Hepatocyte (in vitro differentiated cells): Measurements from ENCODE around the gene CTRL.

ENCODE experiments used
- EZH2 ChIP-seq: fragments of 200-600 bp; sonication (generic); IDR thresholded peaks from 2 replicates; pipeline ENCODE4 v1.6.1; 2016; ENCODE audit warnings: antibody characterized with exemption, mild to moderate bottlenecking, borderline replicate concordance
- EZH2phosphoT487 ChIP-seq: fragments of 200-600 bp; sonication (generic); IDR thresholded peaks from one replicate; pipeline ENCODE4 v1.6.1; 2018; ENCODE audit warnings: antibody characterized with exemption, mild to moderate bottlenecking, low read depth, moderate library complexity; ENCODE audit not compliant: unreplicated experiment, severe bottlenecking
- TF ChIP-seq, protein P1 (sequence below): fragments of 200-600 bp; sonication (generic); IDR thresholded peaks from 2 replicates; pipeline ENCODE4 v1.5.1; 2016; ENCODE audit warnings: antibody characterized with exemption, mild to moderate bottlenecking; ENCODE audit not compliant: poor library complexity

DNA sequence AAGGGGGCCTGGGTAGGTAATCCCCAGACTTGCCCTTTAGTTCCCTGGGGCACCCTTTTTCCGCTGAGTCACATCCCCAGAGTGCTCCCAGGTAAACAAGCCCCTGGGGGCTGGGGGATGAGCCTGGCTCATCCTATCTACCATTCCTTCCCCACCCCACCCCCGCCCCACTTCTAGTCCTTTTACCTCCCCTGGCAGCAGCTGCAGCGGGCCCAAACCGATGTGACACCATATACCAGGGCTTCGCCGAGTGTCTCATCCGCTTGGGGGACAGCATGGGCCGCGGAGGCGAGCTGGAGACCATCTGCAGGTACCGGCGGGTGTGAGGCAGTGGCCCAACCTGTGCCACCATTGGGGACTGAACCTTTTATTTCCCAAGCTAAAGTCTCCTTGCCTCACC is 46.1 kb downstream of the CTRL start:
- TF ChIP-seq, protein P1, sequence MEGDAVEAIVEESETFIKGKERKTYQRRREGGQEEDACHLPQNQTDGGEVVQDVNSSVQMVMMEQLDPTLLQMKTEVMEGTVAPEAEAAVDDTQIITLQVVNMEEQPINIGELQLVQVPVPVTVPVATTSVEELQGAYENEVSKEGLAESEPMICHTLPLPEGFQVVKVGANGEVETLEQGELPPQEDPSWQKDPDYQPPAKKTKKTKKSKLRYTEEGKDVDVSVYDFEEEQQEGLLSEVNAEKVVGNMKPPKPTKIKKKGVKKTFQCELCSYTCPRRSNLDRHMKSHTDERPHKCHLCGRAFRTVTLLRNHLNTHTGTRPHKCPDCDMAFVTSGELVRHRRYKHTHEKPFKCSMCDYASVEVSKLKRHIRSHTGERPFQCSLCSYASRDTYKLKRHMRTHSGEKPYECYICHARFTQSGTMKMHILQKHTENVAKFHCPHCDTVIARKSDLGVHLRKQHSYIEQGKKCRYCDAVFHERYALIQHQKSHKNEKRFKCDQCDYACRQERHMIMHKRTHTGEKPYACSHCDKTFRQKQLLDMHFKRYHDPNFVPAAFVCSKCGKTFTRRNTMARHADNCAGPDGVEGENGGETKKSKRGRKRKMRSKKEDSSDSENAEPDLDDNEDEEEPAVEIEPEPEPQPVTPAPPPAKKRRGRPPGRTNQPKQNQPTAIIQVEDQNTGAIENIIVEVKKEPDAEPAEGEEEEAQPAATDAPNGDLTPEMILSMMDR: no peak
- no peak for TF ChIP-seq EZH2phosphoT487
- no peak for TF ChIP-seq EZH2
